HG03066 (cell line): ENCODE data around the gene TAC3.
"Not testable (repeated sequence)": the region's sequence is repeated elsewhere in the genome, so short reads cannot be mapped to it uniquely, and the experiment has no call there.

Source experiments
- ATAC-seq: cut with Tn5 transposase; IDR thresholded peaks from one replicate; pipeline ENCODE4 v1.9.1; 2021; ENCODE audit warnings: low read depth; ENCODE audit not compliant: unreplicated experiment

TAC3 gene

DNA sequence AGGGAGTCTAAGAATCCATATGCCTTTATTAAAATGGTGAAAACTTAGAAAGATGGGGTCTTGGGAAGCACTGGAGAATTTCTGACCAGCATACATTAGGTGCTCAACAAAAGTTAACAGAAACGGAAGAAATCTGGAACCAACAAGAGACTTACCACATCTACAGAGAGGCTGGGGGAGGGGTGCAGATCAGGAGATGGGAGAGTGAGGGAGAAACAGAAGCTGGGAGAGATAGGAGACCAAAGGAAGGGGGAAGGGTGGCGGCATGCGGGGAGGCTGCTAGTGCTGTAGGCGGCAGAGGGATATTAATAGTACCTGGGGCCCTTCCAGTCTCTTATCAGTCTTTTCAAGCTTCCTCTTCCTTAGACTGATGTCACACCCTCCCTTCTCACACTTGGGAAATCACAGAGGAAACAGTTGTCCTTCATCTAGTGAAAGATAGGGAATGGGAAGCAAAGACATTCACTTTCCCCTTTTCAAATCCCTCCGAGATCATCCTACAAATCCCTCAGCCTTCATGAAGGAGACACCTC, 28.1 kb downstream of the TAC3 start:
- no peak for ATAC-seq

DNA sequence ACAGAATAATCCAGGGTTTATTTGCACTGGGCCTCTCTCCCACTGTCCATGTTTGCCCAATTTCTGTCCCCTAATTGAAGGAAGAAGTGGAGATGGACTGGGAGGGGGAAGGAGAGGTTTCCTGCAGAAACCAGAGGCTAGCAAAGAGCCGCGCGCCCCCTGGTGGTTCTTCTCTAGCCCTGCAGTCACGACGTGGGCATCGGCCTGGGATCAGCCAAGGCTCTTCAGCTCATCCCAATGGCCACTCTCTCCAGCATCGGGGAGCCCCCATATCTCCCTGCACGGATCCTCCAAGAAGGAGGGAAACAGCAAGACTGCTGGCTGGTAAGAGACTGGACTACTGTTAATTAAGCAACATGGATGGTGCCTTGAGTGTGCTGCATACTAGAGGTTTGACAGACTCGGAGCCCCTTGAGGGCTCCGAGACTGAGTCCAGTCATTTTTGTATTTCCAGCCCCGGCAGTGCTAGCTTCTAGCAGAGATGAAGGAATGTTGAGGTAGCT, 28.7 kb downstream of the TAC3 start:
- ATAC-seq, result no peak

DNA sequence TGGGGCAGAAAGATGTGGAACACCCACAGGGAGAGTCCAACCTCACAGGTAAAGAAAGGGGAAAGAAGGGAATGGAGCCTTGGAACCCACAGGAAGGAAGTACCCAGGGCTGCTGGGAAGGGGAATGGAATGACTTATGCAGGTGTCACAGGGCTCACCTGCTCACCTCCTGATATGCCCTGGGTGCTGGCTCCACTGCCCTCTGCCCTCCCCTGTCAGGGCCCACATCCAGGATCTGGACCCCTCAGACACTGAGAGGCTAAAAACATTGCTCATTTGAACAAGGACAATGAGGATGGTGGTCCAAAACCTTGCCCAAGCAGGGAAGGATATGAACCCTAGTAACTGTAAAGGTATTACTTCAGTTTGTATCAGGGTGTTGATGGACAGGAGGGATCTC, 29.3 kb downstream of the TAC3 start:
- no peak for ATAC-seq

DNA sequence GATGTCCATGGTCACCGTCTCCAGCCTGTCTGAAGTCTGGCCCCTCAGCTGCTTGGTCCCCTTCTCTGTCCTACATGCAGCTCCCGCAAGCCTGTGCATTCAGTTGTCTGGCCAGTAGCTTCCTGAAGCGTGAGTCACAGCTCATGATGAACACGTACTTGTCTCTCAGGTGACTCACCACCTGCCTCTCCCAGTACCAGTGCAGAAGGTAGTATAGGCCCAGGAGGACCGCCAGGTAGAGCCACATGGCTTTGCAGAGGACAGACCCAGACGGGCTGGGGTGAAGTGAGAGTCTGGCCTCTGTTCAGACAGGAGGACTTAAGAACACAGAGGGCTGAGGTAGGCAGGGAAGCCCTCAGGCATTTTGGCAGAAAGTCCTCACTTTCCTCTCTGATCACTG, 30.6 kb downstream of the TAC3 start:
- ATAC-seq, result not testable (repeated sequence)

DNA sequence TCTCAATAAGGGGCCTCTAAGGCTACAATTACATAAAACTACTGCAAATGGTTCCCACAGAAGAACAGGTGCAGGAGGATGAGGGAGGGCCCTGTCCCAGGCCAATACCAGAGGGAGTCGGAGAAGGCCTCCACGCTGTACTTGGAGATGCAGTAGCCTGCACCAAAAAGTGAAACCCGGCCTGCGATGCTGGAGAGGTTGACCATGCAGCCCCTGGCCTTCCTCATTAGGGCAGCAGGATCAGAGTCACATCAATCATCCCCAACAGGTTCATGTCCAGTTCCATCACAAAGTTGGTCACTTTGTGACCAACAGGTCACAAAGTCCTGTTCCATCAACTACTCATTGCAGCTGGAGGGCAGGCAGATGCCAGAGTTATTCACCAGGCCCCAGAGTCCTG, 32.9 kb downstream of the TAC3 start:
- no peak for ATAC-seq

DNA sequence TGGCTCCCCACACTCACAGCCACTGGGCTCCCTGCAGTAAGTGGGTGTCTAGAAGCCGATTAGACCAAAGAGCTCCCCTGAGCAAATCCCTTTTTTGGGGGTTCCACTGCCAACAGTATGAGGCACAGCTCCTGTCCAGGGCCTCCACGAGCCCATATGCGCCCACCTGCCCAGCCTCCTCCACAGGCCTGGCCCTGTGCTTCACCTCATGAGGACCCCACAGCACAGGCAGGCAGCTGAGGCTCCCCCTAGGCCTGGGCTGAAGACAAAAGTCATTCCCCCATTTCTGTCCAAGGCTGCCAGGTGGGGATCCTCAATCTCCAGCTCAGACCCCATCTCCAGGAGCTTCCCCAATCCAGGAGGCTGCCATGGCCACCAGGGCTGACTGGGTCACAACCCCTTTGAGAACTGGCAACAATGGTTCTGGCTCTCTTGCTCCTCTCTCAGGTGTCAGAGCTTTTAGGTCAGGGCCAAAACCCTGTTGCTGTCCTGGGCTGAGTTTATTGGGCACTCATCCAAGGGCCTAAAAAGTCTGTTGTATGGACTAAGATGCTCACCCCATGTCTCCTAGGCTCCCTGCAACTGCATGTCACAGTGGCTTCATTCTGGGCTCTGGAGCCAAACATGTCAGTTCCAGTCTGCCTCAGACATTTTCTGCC, 33.6 kb downstream of the TAC3 start:
- not testable (repeated sequence) for ATAC-seq

DNA sequence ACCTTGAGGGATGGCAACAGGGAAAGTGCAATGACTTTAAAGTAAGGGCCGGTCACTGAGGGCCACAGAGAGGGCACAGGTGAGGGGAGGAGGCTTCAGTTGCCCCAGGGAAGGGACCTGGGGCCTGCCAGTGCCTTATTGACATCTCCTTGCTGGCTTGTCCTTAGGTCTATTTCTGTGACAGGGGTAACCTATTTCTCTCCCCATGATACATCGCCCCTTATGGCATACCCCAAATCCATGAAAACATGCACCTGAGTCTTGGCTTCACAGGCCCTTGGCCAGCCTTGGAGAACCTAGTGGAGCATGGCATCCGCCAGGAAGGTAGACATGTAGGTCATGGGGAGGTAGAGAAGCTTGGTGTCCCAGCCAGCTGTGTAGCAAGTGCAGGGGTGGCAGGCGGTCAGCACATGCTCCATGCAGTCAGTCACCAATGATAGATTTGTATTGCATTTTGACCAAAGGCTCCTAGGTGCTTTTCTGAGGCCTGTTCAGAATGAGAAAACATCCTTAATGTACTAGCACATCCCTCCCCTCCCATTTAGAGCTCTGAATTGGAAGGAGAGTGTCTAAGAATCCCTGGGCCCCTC, 35.3 kb downstream of the TAC3 start:
- ATAC-seq, result no peak

DNA sequence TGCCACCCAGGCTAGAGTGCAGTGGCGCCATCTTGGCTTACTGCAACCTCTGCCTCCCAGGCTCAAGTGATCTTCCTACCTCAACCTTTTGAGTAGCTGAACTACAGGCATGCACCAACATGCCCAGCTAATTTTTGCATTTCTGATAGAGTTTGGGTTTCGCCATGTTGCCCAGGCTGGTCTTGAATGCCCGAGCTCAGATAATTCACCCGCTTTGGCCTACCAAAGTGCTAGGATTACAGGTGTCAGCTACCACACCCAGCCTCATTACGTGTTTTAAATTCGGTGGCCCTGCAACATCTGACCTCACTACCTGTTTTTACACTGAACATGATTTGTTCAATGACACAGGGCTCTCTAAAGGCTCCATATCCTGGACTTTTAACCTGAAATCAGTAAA, 36.1 kb downstream of the TAC3 start:
- ATAC-seq, result no peak

DNA sequence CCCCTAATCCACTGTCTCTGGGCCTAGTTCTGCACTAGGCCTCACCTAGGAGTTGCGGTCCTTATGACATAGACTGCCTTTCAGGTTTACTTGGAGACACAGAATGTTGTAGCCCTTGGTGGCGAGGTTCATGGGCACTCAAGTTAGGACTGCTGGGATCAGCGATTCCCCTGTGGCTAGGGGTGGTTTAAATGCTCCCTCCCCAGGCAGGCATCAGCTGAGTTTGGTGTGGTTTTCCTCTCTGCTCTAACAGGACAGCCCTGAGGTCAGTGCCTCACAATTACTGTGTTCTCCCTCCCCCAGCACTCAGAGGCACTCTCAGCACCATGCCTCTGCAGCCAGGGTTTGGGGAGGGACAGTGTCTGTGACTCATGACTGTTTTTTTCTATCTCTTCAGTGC, 36.7 kb downstream of the TAC3 start:
- no peak for ATAC-seq

DNA sequence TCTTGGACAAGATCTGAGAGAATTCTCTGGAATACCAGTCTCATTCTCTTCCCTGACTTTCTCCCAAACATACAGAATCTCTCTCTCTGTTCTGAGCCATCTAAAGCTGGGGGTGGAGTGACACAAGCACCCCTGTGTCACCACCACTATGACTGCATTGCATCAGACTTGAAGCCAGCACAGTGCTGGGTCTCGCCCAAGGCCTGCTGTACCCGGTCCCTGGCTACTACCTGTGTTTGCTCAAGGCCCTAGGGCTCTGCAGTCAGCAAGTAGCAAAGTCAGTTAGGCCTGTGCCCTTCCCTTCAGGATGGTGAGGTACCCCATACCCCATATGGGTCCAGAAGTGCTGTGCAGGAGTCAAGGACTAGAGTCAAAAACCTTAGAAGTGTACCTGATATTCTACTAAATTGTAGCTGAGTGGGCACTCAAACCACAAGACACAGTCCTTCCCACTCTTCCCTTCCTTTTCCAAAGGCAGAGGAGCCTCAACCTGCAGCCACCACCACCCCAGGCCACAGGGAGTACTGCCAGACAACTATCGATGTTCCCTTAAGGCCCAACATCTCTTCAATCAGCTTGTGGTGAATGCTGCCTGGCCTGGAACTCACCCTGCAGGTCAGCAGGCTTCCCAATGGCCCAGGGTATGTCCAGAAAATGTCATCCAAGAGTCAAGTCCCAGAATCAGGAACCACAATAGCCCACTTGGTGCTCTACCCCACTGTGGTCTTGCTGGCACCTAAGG, 37.8 kb downstream of the TAC3 start:
- no peak for ATAC-seq

DNA sequence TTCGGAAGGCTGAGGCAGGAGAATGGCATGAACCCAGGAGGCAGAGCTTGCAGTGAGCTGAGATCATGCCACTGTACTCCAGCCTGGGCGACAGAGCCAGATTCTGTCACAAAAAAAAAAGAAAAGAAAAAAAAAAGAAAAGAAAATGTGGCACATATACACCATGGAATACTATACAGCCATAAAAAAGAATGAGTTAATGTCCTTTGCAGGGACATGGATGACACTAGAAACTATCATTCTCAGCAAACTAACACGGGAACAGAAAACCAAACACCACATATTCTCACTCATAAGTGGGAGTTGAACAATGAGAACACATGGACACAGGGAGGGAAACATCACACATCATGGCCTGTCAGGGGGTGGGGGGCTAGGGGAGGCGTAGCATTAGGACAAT, 39.0 kb downstream of the TAC3 start:
- not testable (repeated sequence) for ATAC-seq

DNA sequence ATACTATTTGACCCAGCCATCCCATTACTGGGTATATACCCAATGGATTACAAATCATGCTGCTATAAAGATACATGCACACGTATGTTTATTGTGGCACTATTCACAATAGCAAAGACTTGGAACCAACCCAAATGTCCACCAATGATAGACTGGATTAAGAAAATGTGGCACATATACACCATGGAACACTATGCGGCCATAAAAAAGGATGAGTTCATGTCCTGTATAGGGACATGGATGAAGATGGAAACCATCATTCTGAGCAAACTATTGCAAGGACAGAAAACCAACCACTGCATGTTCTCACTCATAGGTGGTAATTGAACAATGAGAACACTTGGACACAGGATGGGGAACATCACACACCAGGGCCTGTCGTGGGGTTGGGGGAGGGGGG, 42.1 kb downstream of the TAC3 start:
- ATAC-seq, result not testable (repeated sequence)

DNA sequence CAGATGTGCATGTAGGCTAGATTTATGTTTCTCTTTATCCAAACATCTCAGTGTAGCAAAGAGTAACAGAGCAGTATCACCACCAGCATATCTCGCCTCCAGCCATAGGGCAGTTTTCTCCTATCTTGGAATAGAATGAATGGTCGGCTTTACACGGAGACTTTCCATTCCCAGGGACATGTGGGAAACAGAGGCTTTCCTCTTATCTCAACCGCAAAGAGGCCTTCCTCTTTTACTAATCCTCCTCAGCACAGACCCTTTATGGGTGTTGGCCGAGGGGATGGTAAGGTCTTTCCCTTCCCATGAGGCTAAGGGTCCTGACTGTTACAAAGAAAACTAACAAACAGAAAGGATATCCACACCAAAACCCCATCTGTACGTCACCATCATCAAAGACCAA, 47.4 kb downstream of the TAC3 start:
- not testable (repeated sequence) for ATAC-seq

DNA sequence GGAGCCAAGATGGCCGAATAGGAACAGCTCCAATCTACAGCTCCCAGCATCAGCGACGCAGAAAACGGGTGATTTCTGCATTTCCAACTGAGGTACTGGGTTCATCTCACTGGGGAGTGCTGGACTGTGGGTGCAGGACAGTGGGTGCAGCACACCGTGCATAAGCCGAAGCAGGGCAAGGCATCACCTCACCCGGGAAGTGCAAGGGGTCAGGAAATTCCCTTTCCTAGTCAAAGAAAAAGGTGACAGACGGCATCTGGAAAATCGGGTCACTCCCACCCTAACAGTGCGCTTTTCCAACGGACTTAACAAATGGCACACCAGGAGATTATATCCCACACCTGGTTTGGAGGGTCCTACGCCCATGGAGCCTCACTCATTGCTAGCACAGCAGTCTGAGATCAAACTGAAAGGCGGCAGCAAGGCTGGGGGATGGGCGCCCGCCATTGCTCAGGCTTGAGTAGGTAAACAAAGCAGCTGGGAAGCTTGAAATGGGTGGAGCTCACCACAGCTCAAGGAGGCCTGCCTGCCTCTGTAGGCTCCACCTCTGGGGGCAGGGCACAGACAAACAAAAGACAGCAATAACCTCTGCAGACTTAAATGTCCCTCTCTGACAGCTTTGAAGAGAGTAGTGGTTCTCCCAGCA, 50.2 kb downstream of the TAC3 start:
- ATAC-seq, result not testable (repeated sequence)

DNA sequence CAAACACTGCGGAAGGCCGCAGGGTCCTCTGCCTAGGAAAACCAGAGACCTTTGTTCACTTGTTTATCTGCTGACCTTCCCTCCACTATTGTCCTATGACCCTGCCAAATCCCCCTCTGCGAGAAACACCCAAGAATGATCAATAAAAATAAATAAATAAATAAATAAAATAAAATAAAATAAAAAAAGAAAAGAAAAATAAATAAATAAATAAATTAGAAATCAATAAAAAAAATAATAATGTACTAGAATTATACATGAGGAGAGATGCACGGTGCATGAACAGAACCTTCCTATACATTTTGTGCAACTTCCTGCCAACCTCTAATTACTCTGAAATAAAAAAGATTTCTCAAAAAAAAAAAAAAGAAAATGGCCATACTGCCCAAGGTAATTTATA, 51.2 kb downstream of the TAC3 start:
- ATAC-seq, result not testable (repeated sequence)

DNA sequence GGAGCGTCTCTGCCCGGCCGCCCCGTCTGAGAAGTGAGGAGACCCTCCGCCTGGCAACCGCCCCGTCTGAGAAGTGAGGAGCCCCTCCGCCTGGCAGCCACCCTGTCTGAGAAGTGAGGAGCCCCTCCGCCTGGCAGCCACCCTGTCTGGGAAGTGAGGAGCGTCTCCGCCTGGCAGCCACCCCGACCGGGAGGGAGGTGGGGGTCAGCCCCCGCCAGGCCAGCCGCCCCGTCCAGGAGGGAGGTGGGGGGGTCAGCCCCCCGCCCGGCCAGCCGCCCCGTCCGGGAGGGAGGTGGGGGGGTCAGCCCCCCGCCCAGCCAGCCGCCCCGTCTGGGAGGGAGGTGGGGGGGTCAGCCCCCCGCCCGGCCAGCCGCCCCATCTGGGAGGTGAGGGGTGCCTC, 52.8 kb downstream of the TAC3 start:
- not testable (repeated sequence) for ATAC-seq

DNA sequence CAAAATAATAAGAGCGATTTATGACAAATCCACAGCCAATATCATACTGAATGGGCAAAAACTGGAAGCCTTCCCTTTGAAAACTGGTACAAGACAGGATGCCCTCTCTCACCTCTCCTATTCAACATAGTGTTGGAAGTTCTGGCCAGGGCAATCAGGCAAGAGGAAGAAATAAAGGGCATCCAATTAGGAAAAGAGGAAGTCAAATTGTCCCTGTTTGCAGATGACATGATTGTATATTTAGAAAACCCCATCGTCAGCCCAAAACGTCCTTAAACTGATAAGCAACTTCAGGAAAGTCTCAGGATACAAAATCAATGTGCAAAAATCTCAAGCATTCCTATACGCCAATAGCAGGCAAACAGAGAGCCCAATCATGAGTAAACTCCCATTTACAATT, 54.1 kb downstream of the TAC3 start:
- ATAC-seq, result not testable (repeated sequence)
